HepG2 (cell line): ENCODE data around the gene LENEP.

Experiments
- ATF3 ChIP-seq: sonication (generic); formaldehyde crosslinking; IDR thresholded peaks from 2 replicates; pipeline ENCODE4 v1.4.0; 2020; ENCODE audit warnings: missing genetic modification reagents
- NFYB ChIP-seq: sonication (generic); formaldehyde crosslinking; IDR thresholded peaks from 2 replicates; pipeline ENCODE4 v1.4.0; 2020; ENCODE audit warnings: missing genetic modification reagents
- POLR2A ChIP-seq, 2 experiments: IDR thresholded peaks; 2 replicates each; pipeline ENCODE4 v1.6.1; 2011; ENCODE audit warnings: low read depth in 2 of 2, low read length in 2 of 2, mild to moderate bottlenecking in 1 of 2, moderate library complexity in 1 of 2; ENCODE audit not compliant: insufficient read depth in 1 of 2
- POLR2AphosphoS5 ChIP-seq: IDR thresholded peaks from 2 replicates; pipeline ENCODE4 v1.6.1; 2012; ENCODE audit warnings: low read depth, low read length
- REST ChIP-seq, 2 experiments: IDR thresholded peaks; 2 replicates each; pipeline ENCODE4 v1.6.1; 2011 to 2012; ENCODE audit warnings: low read length in 2 of 2, borderline replicate concordance in 1 of 2, low read depth in 1 of 2, mild to moderate bottlenecking in 1 of 2, moderate library complexity in 1 of 2
- TOE1 ChIP-seq: sonication (generic); formaldehyde crosslinking; IDR thresholded peaks from 2 replicates; pipeline ENCODE4 v1.4.0; 2020; ENCODE audit warnings: mild to moderate bottlenecking, missing genetic modification reagents
- ZBTB44 ChIP-seq: sonication (generic); formaldehyde crosslinking; IDR thresholded peaks from 2 replicates; pipeline ENCODE4 v1.4.0; 2020; ENCODE audit warnings: missing genetic modification reagents
- ZFY ChIP-seq: sonication (generic); formaldehyde crosslinking; IDR thresholded peaks from 2 replicates; pipeline ENCODE4 v1.4.0; 2020; ENCODE audit warnings: missing genetic modification reagents
- ZNF24 ChIP-seq: fragments of 450-650 bp; IDR thresholded peaks from 2 replicates; pipeline ENCODE4 v1.6.1; 2017; ENCODE audit warnings: antibody characterized with exemption, mild to moderate bottlenecking
- ZNF383 ChIP-seq: sonication (generic); formaldehyde crosslinking; IDR thresholded peaks from 2 replicates; pipeline ENCODE4 v1.4.0; 2020; ENCODE audit warnings: missing genetic modification reagents, mild to moderate bottlenecking, borderline replicate concordance

GRCh38 chr1:154994269-154994587 is 842 bp downstream of the LENEP start:
- no peak for TF ChIP-seq ZBTB44 (CRISPR knock-in tag)
- TF ChIP-seq NFYB (CRISPR knock-in tag), result no peak
- TF ChIP-seq REST (IDR thresholded peaks at IDR 0.05; ENCODE audit: borderline replicate concordance in 1 of 2, low read depth in 1 of 2, low read length in 2 of 2), result no peak
- no peak for TF ChIP-seq ATF3 (CRISPR knock-in tag)
- no peak for TF ChIP-seq TOE1 (CRISPR knock-in tag)
- TF ChIP-seq ZFY (CRISPR knock-in tag), result no peak
- TF ChIP-seq ZNF383 (CRISPR knock-in tag), result no peak
- no peak for TF ChIP-seq POLR2A (IDR thresholded peaks at IDR 0.05; ENCODE audit: insufficient read depth in 1 of 2, low read depth in 2 of 2, low read length in 2 of 2)
- TF ChIP-seq ZNF24, result no peak
- TF ChIP-seq POLR2AphosphoS5, result no peak
